GM12878 (cell line): ENCODE data around the gene ELP6. TPM values are rescaled to one million over a fixed set of nuclear protein-coding genes. Genes with fewer than 3 reads are reported as not detected.

Source experiments
- ATAC-seq: fragments of 200-7000 bp; cut with Tn5 transposase; 3 replicates; pipeline ENCODE4 v1.9.1; 2020; ENCODE audit warnings: mild to moderate bottlenecking, moderate library complexity
- BruUV-seq: library from RNA; stranded (reverse); fragments of 400-500 nt; replicated peaks from 2 replicates; lab custom pipeline; 2021; lab: Mats Ljungman, UMichigan
- CTCF ChIA-PET: fragments of 300-600 bp; sonication (Branson Sonifier 250); formaldehyde crosslinking; extraction: SDS; loops from one replicate; lab custom pipeline; 2021; ENCODE audit warnings: inconsistent platforms; lab: Yijun Ruan, JAX
- POLR2A ChIA-PET: fragments of 350-600 bp; formaldehyde crosslinking; extraction: SDS; loops from one replicate; lab custom pipeline; 2021; ENCODE audit warnings: inconsistent platforms; lab: Charles Lee
- RAD21 ChIA-PET: fragments of 300-600 bp; sonication (Branson Sonifier 250); formaldehyde crosslinking; loops from one replicate; lab custom pipeline; 2023; ENCODE audit warnings: antibody characterized with exemption; ENCODE audit not compliant: unreplicated experiment; lab: Charles Lee
- SMC1A ChIA-PET: fragments of 300-600 bp; sonication (Branson Sonifier 250); formaldehyde crosslinking; loops from one replicate; lab custom pipeline; 2023; ENCODE audit not compliant: unreplicated experiment, uncharacterized antibody; lab: Charles Lee
- DNase-seq: peaks from one replicate; pipeline ENCODE4 v3.0.0-alpha.2; 2011; ENCODE audit warnings: low read depth, low spot score
- FAIRE-seq: peaks from 3 replicates; lab custom pipeline; 2011; peaks lifted over from hg19 to GRCh38; lab: Jason Lieb, UNC
- H2AFZ ChIP-seq: 2 replicates; pipeline ENCODE4 v1.6.0; 2011; ENCODE audit warnings: low read depth, low read length, control low read depth; ENCODE audit not compliant: control insufficient read depth
- H3K27ac ChIP-seq: 2 replicates; pipeline ENCODE4 v1.5.1; 2011; ENCODE audit warnings: control low read depth; ENCODE audit not compliant: control insufficient read depth, insufficient read depth
- H3K27me3 ChIP-seq, 2 experiments: replicated peaks in 1 of 2; 2 replicates each; pipeline versions ENCODE4 v1.6.0 to v1.6.1; 2011; ENCODE audit warnings: low read length in 1 of 2; ENCODE audit not compliant: control insufficient read depth in 2 of 2, insufficient read depth in 2 of 2
- H3K36me3 ChIP-seq, 2 experiments: 2 replicates each; pipeline ENCODE4 v1.5.1; 2011; ENCODE audit warnings: low read length in 1 of 2; ENCODE audit not compliant: control insufficient read depth in 2 of 2, insufficient read depth in 2 of 2
- H3K4me1 ChIP-seq: 2 replicates; pipeline ENCODE4 v1.6.1; 2011; ENCODE audit warnings: mild to moderate bottlenecking, low read length, moderate library complexity, mixed read lengths; ENCODE audit not compliant: control insufficient read depth, insufficient read depth
- H3K4me2 ChIP-seq: 2 replicates; pipeline ENCODE4 v1.6.0; 2011; ENCODE audit warnings: control low read depth; ENCODE audit not compliant: control insufficient read depth, insufficient read depth
- H3K4me3 ChIP-seq: fragments of 200-600 bp; sonication (generic); 2 replicates; pipeline ENCODE4 v1.5.1; 2016
- H3K79me2 ChIP-seq: 2 replicates; pipeline ENCODE4 v1.6.0; 2011; ENCODE audit warnings: low read length; ENCODE audit not compliant: control insufficient read depth, insufficient read depth
- H3K9ac ChIP-seq: 2 replicates; pipeline ENCODE4 v1.8.0; 2011; ENCODE audit warnings: low read length, control low read depth, mixed read lengths; ENCODE audit not compliant: control insufficient read depth, insufficient read depth
- H3K9me3 ChIP-seq: replicated peaks from 3 replicates; pipeline ENCODE4 v1.5.1; 2011; ENCODE audit warnings: mild to moderate bottlenecking, low read length; ENCODE audit not compliant: control insufficient read depth, insufficient read depth
- H4K20me1 ChIP-seq: 2 replicates; pipeline ENCODE4 v1.6.0; 2011; ENCODE audit not compliant: control insufficient read depth, insufficient read depth
- BACH1 ChIP-seq: fragments of 450-650 bp; IDR thresholded peaks from 2 replicates; pipeline ENCODE4 v1.6.1; 2017; ENCODE audit warnings: mild to moderate bottlenecking, borderline replicate concordance
- CBX3 ChIP-seq: fragments of 200-600 bp; sonication (generic); IDR thresholded peaks from 2 replicates; pipeline ENCODE4 v1.6.1; 2016; ENCODE audit warnings: low read depth, borderline replicate concordance
- CREM ChIP-seq: IDR thresholded peaks from 2 replicates; pipeline ENCODE4 v1.6.1; 2014; ENCODE audit warnings: antibody characterized with exemption, low read depth
- E2F4 ChIP-seq: IDR thresholded peaks from 2 replicates; pipeline ENCODE4 v1.6.1; 2012; ENCODE audit warnings: low read depth, low read length, improper control_type of control experiment
- FOXK2 ChIP-seq: fragments of 450-650 bp; IDR thresholded peaks from 2 replicates; pipeline ENCODE4 v1.6.1; 2017; ENCODE audit warnings: mild to moderate bottlenecking, moderate library complexity
- HDGF ChIP-seq: fragments of 450-650 bp; IDR thresholded peaks from 2 replicates; pipeline ENCODE4 v1.6.1; 2016; ENCODE audit warnings: antibody characterized with exemption
- KAT2A ChIP-seq: conservative IDR thresholded peaks from 2 replicates; pipeline ENCODE4 v1.6.1; 2011; ENCODE audit warnings: low read depth, low read length; ENCODE audit not compliant: control insufficient read depth
- MTA2 ChIP-seq: fragments of 450-650 bp; IDR thresholded peaks from 2 replicates; pipeline ENCODE4 v1.6.1; 2016; ENCODE audit warnings: low read depth, mild to moderate bottlenecking, moderate library complexity
- MYB ChIP-seq: fragments of 150-350 bp; IDR thresholded peaks from 2 replicates; pipeline ENCODE4 v1.6.1; 2014; ENCODE audit warnings: mild to moderate bottlenecking, low read depth, low read length, borderline replicate concordance
- NFXL1 ChIP-seq: fragments of 450-650 bp; IDR thresholded peaks from 2 replicates; pipeline ENCODE4 v1.6.1; 2017; ENCODE audit warnings: antibody characterized with exemption, mild to moderate bottlenecking, borderline replicate concordance
- NRF1 ChIP-seq: conservative IDR thresholded peaks from 2 replicates; pipeline ENCODE4 v1.6.1; 2011; ENCODE audit warnings: mild to moderate bottlenecking, low read depth, low read length, improper control_type of control experiment
- POLR2AphosphoS5 ChIP-seq: IDR thresholded peaks from 2 replicates; pipeline ENCODE4 v1.6.1; 2011; ENCODE audit warnings: mild to moderate bottlenecking, low read length, inconsistent platforms
- RELA ChIP-seq: fragments of 450-650 bp; IDR thresholded peaks from 2 replicates; pipeline ENCODE4 v1.8.0; 2014; ENCODE audit warnings: borderline replicate concordance; ENCODE audit not compliant: partially characterized antibody
- RUNX3 ChIP-seq: IDR thresholded peaks from 2 replicates; pipeline ENCODE4 v1.6.1; 2012; ENCODE audit warnings: low read length, inconsistent platforms
- STAT1 ChIP-seq: fragments of 450-650 bp; conservative IDR thresholded peaks from 2 replicates; pipeline ENCODE4 v1.6.1; 2014; ENCODE audit warnings: antibody characterized with exemption, mild to moderate bottlenecking
- TAF1 ChIP-seq: IDR thresholded peaks from 2 replicates; pipeline ENCODE4 v1.6.1; 2011; ENCODE audit warnings: mild to moderate bottlenecking, low read depth, low read length, borderline replicate concordance
- YBX1 ChIP-seq: fragments of 450-650 bp; IDR thresholded peaks from 2 replicates; pipeline ENCODE4 v1.6.1; 2016; ENCODE audit warnings: antibody characterized with exemption
- ZNF24 ChIP-seq: fragments of 450-650 bp; IDR thresholded peaks from 2 replicates; pipeline ENCODE4 v1.6.1; 2017; ENCODE audit warnings: antibody characterized with exemption, mild to moderate bottlenecking
- ZNF592 ChIP-seq: fragments of 450-650 bp; IDR thresholded peaks from 2 replicates; pipeline ENCODE4 v1.6.1; 2017; ENCODE audit warnings: mild to moderate bottlenecking, moderate library complexity
- WGBS: methylation state at CpG from one replicate; pipeline ENCODE4 v1.1.6; 2016; ENCODE audit warnings: low lambda C conversion rate; ENCODE audit not compliant: insufficient replicate concordance, insufficient coverage; ENCODE audit errors: missing lambda C conversion rate; 5-methylcytosine and 5-hydroxymethylcytosine counted together
- in situ Hi-C: fragments of 300-500 bp; cut with MboI; formaldehyde crosslinking; loops from 9 replicates; pipeline ENCODE4 v1.14.3; 2018; ENCODE audit warnings: mixed read lengths
- intact Hi-C: fragments of 100-400 bp; cut with micrococcal nuclease; formaldehyde crosslinking; loops from one replicate; pipeline ENCODE4 v1.14.2; 2022; ENCODE audit not compliant: unreplicated experiment
- polyA plus RNA-seq, 11 experiments: library from polyadenylated mRNA; depleted of rRNA in 4 of 11; unstranded in 6 of 11; stranded (reverse) in 5 of 11; fragments of >200 nt; fragmentation: Nextera tagmentation in 4 of 11; fragmentation: Illumina TruSeq in 1 of 11; extraction: Ambion mirVana in 4 of 11; extraction: Trizol in 1 of 11; gene quantifications; 1 replicate in 1 of 11; 2 replicates in 10 of 11; pipeline versions ENCODE4 v1.2.1 to v1.2.3, GENCODE V29; 2011 to 2016; ENCODE audit warnings: inconsistent platforms in 2 of 11, missing spikeins in 2 of 11, low read depth in 1 of 11
- total RNA-seq, 4 experiments: library from RNA; depleted of rRNA in 3 of 4; stranded (reverse); fragments of >200 nt in 3 of 4; fragmentation: Illumina TruSeq in 1 of 4; extraction: Trizol in 1 of 4; gene quantifications; 2 replicates each; pipeline versions ENCODE4 v1.2.1 to v1.2.3, GENCODE V29; 2013 to 2021

ELP6 gene
- total and polyA plus RNA-seq, 10 of the 15 experiments (the other 5 are each of a cell fraction or from before 2014, with no cell fraction given), result 39.5 to 83.3 (median 50.2) TPM

GRCh38 chr3:47556351-47556750, 42.8 kb upstream of the ELP6 start:
- Histone ChIP-seq H3K4me3 (no peak overlapping the region), H3K4me2 (no peak overlapping the region), H2AFZ (no peak overlapping the region), H3K36me3 (no peaks in the 10 kb centered on the region), H3K9me3 (no peaks in the 10 kb centered on the region), H3K4me1 (no peaks in the 10 kb centered on the region), H3K27me3 (no peaks in the 10 kb centered on the region), H3K79me2 (no peaks in the 10 kb centered on the region), H4K20me1 (no peaks in the 10 kb centered on the region), H3K9ac (no peak overlapping the region), H3K27ac (no peak overlapping the region)
- CTCF ChIA-PET, result interaction anchor here (0.8 kb wide), 2 partner anchors 8 to 281 kb away, joined by 3 read pairs; no protein-coding TSS in a partner anchor
- BruUV-seq, result no TSS peak
- TF ChIP-seq ZNF24, result no peak
- no peak for TF ChIP-seq BACH1
- no peak for TF ChIP-seq YBX1
- TF ChIP-seq NFXL1, result no peak
- no peak for TF ChIP-seq ZNF592
- no peak for TF ChIP-seq HDGF
- TF ChIP-seq MTA2, result no peak
- TF ChIP-seq RELA, result no peak
- TF ChIP-seq POLR2AphosphoS5, result no peak
- no peak for TF ChIP-seq CREM
- no peak for TF ChIP-seq RUNX3
- no peak for TF ChIP-seq MYB
- no peak for TF ChIP-seq KAT2A
- TF ChIP-seq FOXK2, result no peak
- TF ChIP-seq E2F4, result no peak
- TF ChIP-seq CBX3, result no peak
- no peak for TF ChIP-seq NRF1
- TF ChIP-seq STAT1, result no peak
- no peak for TF ChIP-seq TAF1
- in situ Hi-C loops, result no loop called here
- intact Hi-C loops, result no loop called here
- SMC1A ChIA-PET, result interaction anchor here (1.3 kb wide), 1 partner anchor 8 kb away, joined by 3 read pairs; no protein-coding TSS in a partner anchor
- FAIRE-seq (no peak), DNase-seq (no peak), ATAC-seq (no peak)
- RAD21 ChIA-PET, result no interaction called here
- 43% methylated on average over 2 of the region's 2 CpGs for WGBS
- POLR2A ChIA-PET, result interaction anchor here (0.7 kb wide), 1 partner anchor 96 kb away, joined by 7 read pairs; no protein-coding TSS in a partner anchor
